ENCODE data around the gene DCTN4. TPM values are rescaled to one million over a fixed set of nuclear protein-coding genes. Genes with fewer than 3 reads are reported as not detected.

DCTN4 gene
- total RNA-seq, 1 donor from 2014 or later, result 49.8 TPM

GRCh38 chr5:150774145-150774544, 15.3 kb upstream of the DCTN4 start:
- no peak overlapping the region for H3K4me3 Mint-ChIP-seq

GRCh38 chr5:150771034-150771795, 12.4 kb upstream of the DCTN4 start:
- H3K36me3 Mint-ChIP-seq (ENCODE audit: low read depth), result no peaks in the 10 kb centered on the region
- peaks cover 20% of the 10 kb centered on the region for H3K27me3 Mint-ChIP-seq
- no peak for TF ChIP-seq CTCF (IDR thresholded peaks at IDR 0.05)
- no peak overlapping the region for H3K27ac Mint-ChIP-seq
- intact Hi-C loops (cut with micrococcal nuclease), result no loop called here
- ChIA-PET POLR2A (no interaction called here), CTCF (no interaction called here)
- H3K4me1 Mint-ChIP-seq, result no peaks in the 10 kb centered on the region
- ATAC-seq (ENCODE audit: low read depth), result no peak
- no peak for DNase-seq
- no peak overlapping the region for H3K4me3 Mint-ChIP-seq
- no peaks in the 10 kb centered on the region for H3K9me3 Mint-ChIP-seq

More at GRCh38 chr5:150774145-150774544, 15.3 kb upstream of the DCTN4 start:
- intact Hi-C loops (cut with micrococcal nuclease), result no loop called here
- Mint-ChIP-seq H3K36me3 (ENCODE audit: low read depth) (no peaks in the 10 kb centered on the region), H3K27me3 (peaks cover 34% of the 10 kb centered on the region), H3K9me3 (no peaks in the 10 kb centered on the region), H3K4me1 (peaks cover 11% of the 10 kb centered on the region), H3K27ac (no peak overlapping the region)
- no peak for ATAC-seq (ENCODE audit: low read depth)
- no peak for TF ChIP-seq CTCF (IDR thresholded peaks at IDR 0.05)
- ChIA-PET CTCF (no interaction called here), POLR2A (no interaction called here)
- no peak for DNase-seq

GRCh38 chr5:150766251-150766650, 7.4 kb upstream of the DCTN4 start:
- H3K4me1 Mint-ChIP-seq, result peaks cover 3% of the 10 kb centered on the region
- H3K27me3 Mint-ChIP-seq, result peaks cover 14% of the 10 kb centered on the region
- TF ChIP-seq CTCF (IDR thresholded peaks at IDR 0.05), result no peak
- DNase-seq, result no peak
- peaks cover 4% of the 10 kb centered on the region for H3K9me3 Mint-ChIP-seq
- ChIA-PET CTCF (no interaction called here), POLR2A (no interaction called here)
- H3K4me3 Mint-ChIP-seq, result no peak overlapping the region
- no peak overlapping the region for H3K27ac Mint-ChIP-seq
- no peaks in the 10 kb centered on the region for H3K36me3 Mint-ChIP-seq (ENCODE audit: low read depth)
- intact Hi-C loops (cut with micrococcal nuclease), result no loop called here
- ATAC-seq (ENCODE audit: low read depth), result no peak

- DNase-seq, result no peak
- POLR2A ChIA-PET, result no interaction called here
- no peak for TF ChIP-seq CTCF (IDR thresholded peaks at IDR 0.05)
- Mint-ChIP-seq H3K27me3 (peaks cover 14% of the 10 kb centered on the region), H3K9me3 (peaks cover 4% of the 10 kb centered on the region), H3K4me3 (no peak overlapping the region), H3K36me3 (ENCODE audit: low read depth) (no peaks in the 10 kb centered on the region), H3K4me1 (peaks cover 3% of the 10 kb centered on the region), H3K27ac (no peak overlapping the region)
- intact Hi-C loops (cut with micrococcal nuclease), result no loop called here
- no peak for ATAC-seq (ENCODE audit: low read depth)
- CTCF ChIA-PET, result no interaction called here
These were observed 7.0 kb upstream of the DCTN4 start for GRCh38 chr5:150765799-150766169.

- intact Hi-C loops (cut with micrococcal nuclease), result no loop called here
- POLR2A ChIA-PET, result no interaction called here
- H3K27ac Mint-ChIP-seq, result no peak overlapping the region
- TF ChIP-seq CTCF (IDR thresholded peaks at IDR 0.05), result no peak
- no peak overlapping the region for H3K4me3 Mint-ChIP-seq
- H3K9me3 Mint-ChIP-seq, result peaks cover 4% of the 10 kb centered on the region
- H3K36me3 Mint-ChIP-seq (ENCODE audit: low read depth), result no peaks in the 10 kb centered on the region
- peaks cover 14% of the 10 kb centered on the region for H3K27me3 Mint-ChIP-seq
- no peak for ATAC-seq (ENCODE audit: low read depth)
- peaks cover 3% of the 10 kb centered on the region for H3K4me1 Mint-ChIP-seq
- DNase-seq, result no peak
- CTCF ChIA-PET, result no interaction called here
These were observed 6.4 kb upstream of the DCTN4 start for GRCh38 chr5:150765011-150765798.
